Vagina (tissue), 2 donors: ENCODE results near the gene UBE2R2.

Experiments
- POLR2A ChIP-seq, 2 donors: fragments of 450-650 bp; IDR thresholded peaks; one replicate each; pipeline ENCODE4 v1.6.1; 2017; ENCODE audit warnings: antibody characterized with exemption in 2 of 2, mild to moderate bottlenecking in 2 of 2, moderate library complexity in 2 of 2
- POLR2AphosphoS5 ChIP-seq, 2 donors: sonication (generic); formaldehyde crosslinking; IDR thresholded peaks; one replicate each; pipeline ENCODE4 v1.9.0; 2017; ENCODE audit warnings: antibody characterized with exemption in 2 of 2, mild to moderate bottlenecking in 2 of 2, low read depth in 1 of 2; ENCODE audit not compliant: insufficient read depth in 1 of 2
- TF ChIP-seq, protein P1 (sequence below), 3 experiments: fragments of 450-650 bp in 2 of 3; fragments of 200-600 bp in 1 of 3; sonication (generic) in 1 of 3; IDR thresholded peaks; one replicate each; pipeline ENCODE4 v1.5.1; 2017 to 2019; ENCODE audit warnings: antibody characterized with exemption in 3 of 3, mild to moderate bottlenecking in 2 of 3, moderate library complexity in 2 of 3

DNA sequence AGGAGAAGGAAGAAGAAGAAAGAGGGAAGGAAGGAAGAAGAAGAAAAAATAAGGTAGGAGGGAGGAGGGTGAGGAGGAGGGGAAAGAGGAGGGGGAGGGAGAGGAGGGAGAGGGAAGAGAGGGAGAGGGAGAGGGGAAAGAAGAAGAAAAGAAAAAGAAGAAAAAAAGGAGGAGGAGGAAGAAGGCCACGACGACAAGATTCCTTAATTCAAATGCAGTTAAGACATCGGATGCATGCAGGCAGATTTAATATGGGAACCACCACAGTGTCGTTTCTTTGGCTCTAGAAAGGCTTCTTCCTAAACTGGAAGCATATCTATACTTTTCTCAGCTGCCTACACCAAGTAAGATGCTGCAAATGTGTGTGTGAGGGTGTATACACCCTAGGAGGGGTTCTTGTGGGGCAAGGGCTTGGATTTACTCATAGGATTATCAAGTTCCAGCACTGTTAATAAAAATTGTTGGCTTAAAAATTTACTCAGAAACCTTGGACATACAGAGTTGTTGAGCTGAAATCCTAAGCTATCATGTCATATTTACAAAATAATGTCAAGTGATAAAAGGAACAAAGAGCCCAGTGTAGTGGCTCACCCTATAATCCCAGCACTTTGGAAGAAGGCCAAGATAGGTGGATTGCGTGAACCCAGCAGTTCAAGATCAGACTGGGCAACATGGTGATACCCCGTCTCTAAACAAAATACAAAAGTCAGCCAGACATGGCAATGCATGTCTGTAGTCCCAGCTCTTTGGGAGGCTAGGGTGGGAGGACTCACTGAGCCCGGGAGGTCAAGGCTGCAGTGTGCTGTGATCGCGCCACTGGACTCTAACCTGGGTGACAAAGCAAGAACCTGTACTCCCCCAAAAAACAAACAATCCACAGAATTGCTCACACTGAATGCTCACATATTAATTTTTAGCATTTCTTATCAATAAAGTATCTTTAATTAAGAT is 123.2 kb downstream of the UBE2R2 start:
- TF ChIP-seq, protein P1, sequence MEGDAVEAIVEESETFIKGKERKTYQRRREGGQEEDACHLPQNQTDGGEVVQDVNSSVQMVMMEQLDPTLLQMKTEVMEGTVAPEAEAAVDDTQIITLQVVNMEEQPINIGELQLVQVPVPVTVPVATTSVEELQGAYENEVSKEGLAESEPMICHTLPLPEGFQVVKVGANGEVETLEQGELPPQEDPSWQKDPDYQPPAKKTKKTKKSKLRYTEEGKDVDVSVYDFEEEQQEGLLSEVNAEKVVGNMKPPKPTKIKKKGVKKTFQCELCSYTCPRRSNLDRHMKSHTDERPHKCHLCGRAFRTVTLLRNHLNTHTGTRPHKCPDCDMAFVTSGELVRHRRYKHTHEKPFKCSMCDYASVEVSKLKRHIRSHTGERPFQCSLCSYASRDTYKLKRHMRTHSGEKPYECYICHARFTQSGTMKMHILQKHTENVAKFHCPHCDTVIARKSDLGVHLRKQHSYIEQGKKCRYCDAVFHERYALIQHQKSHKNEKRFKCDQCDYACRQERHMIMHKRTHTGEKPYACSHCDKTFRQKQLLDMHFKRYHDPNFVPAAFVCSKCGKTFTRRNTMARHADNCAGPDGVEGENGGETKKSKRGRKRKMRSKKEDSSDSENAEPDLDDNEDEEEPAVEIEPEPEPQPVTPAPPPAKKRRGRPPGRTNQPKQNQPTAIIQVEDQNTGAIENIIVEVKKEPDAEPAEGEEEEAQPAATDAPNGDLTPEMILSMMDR (IDR thresholded peaks at IDR 0.05), result no peak
- no peak for TF ChIP-seq POLR2A (IDR thresholded peaks at IDR 0.05)
- no peak for TF ChIP-seq POLR2AphosphoS5 (IDR thresholded peaks at IDR 0.05; ENCODE audit: insufficient read depth in 1 of 2, low read depth in 1 of 2)
